Cardiac muscle cell (in vitro differentiated cells and primary cell): ENCODE data around the gene NPIPB2. TPM values are rescaled to one million over a fixed set of nuclear protein-coding genes. Genes with fewer than 3 reads are reported as not detected.

ENCODE experiments used
- DNase-seq, 2 donors: peaks; one replicate each; pipeline versions ENCODE4 v3.0.0 to v3.0.0-alpha.2; 2010 to 2017; ENCODE audit warnings: low read depth in 1 of 2, low spot score in 1 of 2
- H3K27ac ChIP-seq: fragments of 200-600 bp; sonication (generic); 2 replicates; pipeline ENCODE4 v1.5.1; 2016
- H3K27me3 ChIP-seq: fragments of 200-600 bp; sonication (generic); 2 replicates; pipeline ENCODE4 v1.6.0; 2016; ENCODE audit warnings: control low read depth
- H3K36me3 ChIP-seq: fragments of 200-600 bp; sonication (generic); 2 replicates; pipeline ENCODE4 v1.5.1; 2016; ENCODE audit warnings: control low read depth
- H3K4me1 ChIP-seq: fragments of 200-600 bp; sonication (generic); 2 replicates; pipeline ENCODE4 v1.8.1; 2017; ENCODE audit warnings: low read depth, mild to moderate bottlenecking, mixed run types
- H3K4me3 ChIP-seq: fragments of 200-600 bp; sonication (generic); 2 replicates; pipeline ENCODE4 v1.5.1; 2016; ENCODE audit warnings: mild to moderate bottlenecking
- H3K9me3 ChIP-seq: fragments of 200-600 bp; sonication (generic); 2 replicates; pipeline ENCODE4 v1.5.1; 2017; ENCODE audit warnings: low read depth, mild to moderate bottlenecking, control low read depth
- CTCF ChIP-seq: IDR thresholded peaks from 2 replicates; pipeline ENCODE4 v1.5.1; 2012; ENCODE audit warnings: low read depth, mild to moderate bottlenecking, low read length
- polyA plus RNA-seq: library from polyadenylated mRNA; unstranded; fragments of >200 nt; fragmentation: Nextera tagmentation; extraction: Ambion mirVana; gene quantifications from 2 replicates; pipeline ENCODE4 v1.2.1, GENCODE V29; 2016
- total RNA-seq: library from RNA; depleted of rRNA; stranded (reverse); fragments of >200 nt; gene quantifications from 2 replicates; pipeline ENCODE4 v1.2.3, GENCODE V29; 2016

NPIPB2 gene
- total and polyA plus RNA-seq, 2 experiments from 2014 or later = 4.8 to 13.0 TPM

GRCh38 chr16:11913425-11914079, 28.3 kb downstream of the NPIPB2 start:
- Histone ChIP-seq H3K27me3 (no peaks in the 10 kb centered on the region), H3K27ac (no peak overlapping the region), H3K4me1 (peaks cover 21% of the 10 kb centered on the region), H3K9me3 (no peaks in the 10 kb centered on the region), H3K4me3 (peak overlapping the region; percentile 89), H3K36me3 (no peaks in the 10 kb centered on the region)
- TF ChIP-seq CTCF = no peak
- peak in 1 of 2 donors; percentile 7 for DNase-seq

GRCh38 chr16:11909653-11910545, 31.9 kb downstream of the NPIPB2 start:
- no peak overlapping the region for H3K4me3 ChIP-seq
- H3K9me3 ChIP-seq = no peaks in the 10 kb centered on the region
- no peak for TF ChIP-seq CTCF
- no peaks in the 10 kb centered on the region for H3K36me3 ChIP-seq
- H3K4me1 ChIP-seq = peaks cover 21% of the 10 kb centered on the region
- DNase-seq = peak in 1 of 2 donors; percentile 2
- H3K27ac ChIP-seq = peak overlapping the region; percentile 45
- no peaks in the 10 kb centered on the region for H3K27me3 ChIP-seq

DNA sequence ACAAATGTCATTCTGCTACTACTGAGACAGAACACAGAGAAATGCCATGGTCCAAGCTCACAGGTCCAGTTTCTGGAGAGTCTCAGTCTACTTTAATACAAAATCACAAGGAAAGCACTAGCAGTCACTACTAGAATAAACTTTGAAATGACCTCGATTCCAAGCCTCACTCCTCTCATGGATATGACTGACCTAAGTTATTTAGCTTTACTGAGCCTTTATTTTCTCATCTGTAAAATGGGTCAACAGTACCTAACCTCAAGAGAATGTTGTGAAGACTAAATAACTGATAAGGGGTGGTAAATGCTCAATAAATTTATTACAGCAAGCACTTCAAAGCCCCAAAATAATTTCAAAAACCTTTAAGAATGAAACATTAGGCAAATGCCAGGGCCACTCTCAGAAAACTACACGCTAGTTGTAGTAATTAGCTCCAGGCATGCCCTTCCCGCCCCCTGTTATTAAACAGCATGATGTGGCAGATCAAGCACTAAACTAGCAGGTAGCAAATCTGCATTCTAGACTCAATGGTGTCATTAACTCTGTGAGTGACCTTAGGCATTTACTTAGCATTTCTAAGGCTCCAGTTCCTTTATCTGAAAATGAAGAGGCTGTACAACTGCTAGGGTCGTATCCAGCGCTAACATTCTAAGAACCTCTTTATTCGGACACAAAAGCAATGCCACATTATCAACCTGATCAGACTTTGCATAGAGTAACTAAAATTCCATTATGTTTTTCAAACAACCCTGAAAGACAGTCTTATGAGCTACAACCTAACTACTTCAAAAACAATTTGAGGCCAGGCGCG, 34.5 kb downstream of the NPIPB2 start:
- Histone ChIP-seq H3K27me3 (no peaks in the 10 kb centered on the region), H3K9me3 (no peaks in the 10 kb centered on the region), H3K36me3 (no peaks in the 10 kb centered on the region), H3K4me1 (peaks cover 5% of the 10 kb centered on the region), H3K4me3 (no peak overlapping the region), H3K27ac (no peak overlapping the region)
- no peak for TF ChIP-seq CTCF
- no peak for DNase-seq

GRCh38 chr16:11903906-11904305, 37.9 kb downstream of the NPIPB2 start:
- no peaks in the 10 kb centered on the region for H3K27me3 ChIP-seq
- no peak overlapping the region for H3K27ac ChIP-seq
- H3K4me3 ChIP-seq = no peak overlapping the region
- no peaks in the 10 kb centered on the region for H3K36me3 ChIP-seq
- no peak for TF ChIP-seq CTCF
- no peaks in the 10 kb centered on the region for H3K4me1 ChIP-seq
- no peaks in the 10 kb centered on the region for H3K9me3 ChIP-seq
- no peak for DNase-seq

DNA sequence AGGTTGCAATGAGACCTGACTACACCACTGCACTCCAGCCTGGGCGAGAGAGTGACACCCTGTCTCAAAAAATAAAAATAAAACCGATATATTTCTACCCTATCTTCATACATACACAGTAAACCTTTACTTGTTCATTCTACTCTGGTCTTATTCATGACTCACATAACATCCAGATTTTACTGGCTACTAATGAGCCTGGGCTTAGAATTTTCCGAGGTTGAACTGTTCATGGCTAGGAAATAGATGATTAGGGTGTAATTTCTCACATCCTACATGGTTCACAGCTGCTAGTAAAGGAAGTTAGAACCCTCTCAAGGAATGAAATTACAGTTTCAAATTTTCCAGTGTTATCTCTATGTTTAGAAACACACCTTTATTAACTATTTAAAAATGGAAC, 40.8 kb downstream of the NPIPB2 start:
- no peak overlapping the region for H3K4me3 ChIP-seq
- no peaks in the 10 kb centered on the region for H3K9me3 ChIP-seq
- H3K4me1 ChIP-seq = no peaks in the 10 kb centered on the region
- H3K27me3 ChIP-seq = no peaks in the 10 kb centered on the region
- TF ChIP-seq CTCF = no peak
- H3K36me3 ChIP-seq = peaks cover 7% of the 10 kb centered on the region
- DNase-seq = peak in 1 of 2 donors; percentile 4
- H3K27ac ChIP-seq = no peak overlapping the region
